Fibroblast of skin of left biceps (primary cell): ENCODE data around the gene TTC34.

Experiments used
- DNase-seq, 2 experiments: peaks; one replicate each; pipeline ENCODE4 v3.0.0-alpha.2; 2013; ENCODE audit warnings: low read depth in 2 of 2

The TTC34 gene

DNA sequence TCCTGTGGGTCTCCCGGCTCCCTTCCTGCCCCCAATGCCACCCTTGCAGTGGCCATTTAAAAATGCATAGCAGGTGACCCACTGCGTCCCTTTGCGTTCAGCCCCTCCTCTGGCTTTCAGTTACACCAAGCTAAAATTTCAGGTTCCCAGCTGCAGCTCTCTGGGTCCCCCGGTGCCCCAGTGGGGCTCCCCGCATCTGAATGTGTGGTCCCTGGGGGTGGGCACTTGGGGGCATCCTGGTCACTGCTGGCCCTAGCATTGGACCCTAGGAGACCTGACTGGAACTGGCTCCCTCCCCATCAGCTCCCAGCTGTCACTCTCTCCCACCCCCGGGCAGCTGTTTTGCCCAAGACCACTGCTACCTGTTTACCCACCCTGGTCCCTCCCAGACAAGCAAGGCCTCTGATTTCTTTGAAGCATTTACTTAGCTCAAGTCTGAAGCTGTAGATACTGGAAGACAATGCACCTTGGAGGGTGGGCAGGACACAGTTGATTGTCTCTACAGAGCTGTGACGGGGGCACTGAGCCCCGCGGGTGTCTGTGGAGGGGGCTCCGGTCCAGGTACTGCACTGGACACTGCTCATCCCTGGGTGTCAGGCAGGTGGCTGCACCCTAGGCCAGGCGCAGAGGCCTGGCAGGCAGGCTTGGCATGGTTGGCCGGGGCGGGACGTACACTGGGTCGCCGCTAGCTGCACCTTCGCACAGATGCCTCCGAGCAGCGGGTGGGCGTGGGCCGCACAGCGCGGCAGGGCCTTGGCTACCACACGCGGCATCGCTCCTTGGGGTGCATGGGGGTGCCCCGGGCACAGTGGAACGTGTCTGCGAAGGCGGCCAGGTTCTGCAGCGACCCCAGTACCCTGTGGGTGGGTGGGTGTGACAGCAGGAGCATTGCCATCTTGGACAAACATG is 211.0 kb downstream of the TTC34 start:
- DNase-seq = no peak

DNA sequence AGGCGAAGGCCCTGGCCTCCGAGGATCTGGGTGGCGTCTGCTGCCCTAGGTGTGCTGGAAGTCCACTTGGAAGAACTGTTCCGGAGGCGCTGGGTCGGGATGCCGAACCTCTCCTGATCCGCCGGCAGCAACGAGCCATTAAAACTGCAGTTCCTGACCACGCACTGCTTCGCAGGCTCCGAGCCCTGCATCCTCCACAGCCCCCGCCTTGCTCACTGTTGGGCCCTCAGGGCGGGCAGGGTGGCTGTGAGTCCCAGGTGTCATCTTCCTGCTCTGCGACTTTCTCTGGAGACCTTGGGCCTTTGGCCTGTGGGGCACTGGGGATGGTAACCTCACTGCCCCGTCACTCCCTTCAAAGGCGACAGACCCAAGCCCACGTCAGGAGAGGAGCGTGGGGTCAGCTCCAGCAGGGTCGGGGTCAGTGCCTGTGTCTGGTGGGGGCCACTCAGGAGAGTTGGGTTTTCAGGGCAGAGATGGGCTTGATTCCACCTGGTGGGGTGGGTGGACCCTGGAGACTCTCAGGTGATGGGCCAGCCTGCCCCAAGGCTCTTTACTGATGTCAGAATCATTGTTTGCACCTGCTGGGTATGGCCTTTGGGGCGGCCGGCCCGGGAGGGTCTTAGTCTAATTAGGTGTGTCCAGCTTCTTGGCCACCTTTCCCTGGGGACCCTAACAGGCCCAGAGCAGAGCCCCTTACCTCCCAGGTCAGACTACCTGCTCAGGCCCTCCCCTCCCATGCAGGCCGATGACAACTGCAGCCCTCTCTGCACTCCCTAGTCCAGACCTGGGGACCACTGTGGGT is 211.9 kb downstream of the TTC34 start:
- no peak for DNase-seq

DNA sequence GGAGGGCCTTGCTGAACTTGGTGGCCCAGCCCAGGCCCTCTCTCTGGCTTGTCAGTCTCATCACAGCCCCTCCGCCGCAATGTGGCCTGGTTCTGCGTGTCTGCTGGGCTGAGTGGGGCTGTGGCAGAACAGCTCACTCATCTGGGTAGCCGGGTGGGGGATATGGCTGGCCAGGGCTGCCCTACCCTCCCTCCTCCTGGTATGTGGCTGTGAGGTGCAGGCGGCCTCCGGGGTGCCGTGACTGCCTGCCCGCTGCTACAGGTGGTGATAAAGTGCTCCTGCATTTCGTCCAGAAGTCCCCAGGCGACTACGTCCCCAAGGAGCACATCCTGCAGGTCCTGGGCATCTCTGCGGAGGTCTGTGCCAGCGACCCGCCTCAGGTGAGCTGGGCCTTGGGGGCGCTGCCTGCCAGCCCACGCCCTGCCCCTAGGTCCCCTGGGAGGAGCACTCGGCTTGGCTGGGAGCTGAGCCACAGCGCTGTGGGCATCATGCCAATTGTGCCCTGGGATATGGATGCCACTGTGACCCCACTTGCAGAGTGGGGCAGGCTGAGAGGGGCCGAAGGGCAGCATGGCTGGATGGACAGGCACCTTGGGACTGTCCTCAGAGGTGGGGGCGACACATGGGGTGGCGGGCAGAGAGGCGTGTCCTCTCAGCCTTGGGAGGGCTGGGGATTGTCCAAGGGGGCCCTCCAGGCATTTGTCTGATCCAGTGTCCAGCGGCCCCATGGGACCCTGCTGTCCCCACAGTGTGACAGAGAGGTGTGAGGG is 212.6 kb downstream of the TTC34 start:
- no peak for DNase-seq

- DNase-seq = no peak
Observed at GRCh38 chr1:2587860-2588571, 213.5 kb downstream of the TTC34 start.

DNA sequence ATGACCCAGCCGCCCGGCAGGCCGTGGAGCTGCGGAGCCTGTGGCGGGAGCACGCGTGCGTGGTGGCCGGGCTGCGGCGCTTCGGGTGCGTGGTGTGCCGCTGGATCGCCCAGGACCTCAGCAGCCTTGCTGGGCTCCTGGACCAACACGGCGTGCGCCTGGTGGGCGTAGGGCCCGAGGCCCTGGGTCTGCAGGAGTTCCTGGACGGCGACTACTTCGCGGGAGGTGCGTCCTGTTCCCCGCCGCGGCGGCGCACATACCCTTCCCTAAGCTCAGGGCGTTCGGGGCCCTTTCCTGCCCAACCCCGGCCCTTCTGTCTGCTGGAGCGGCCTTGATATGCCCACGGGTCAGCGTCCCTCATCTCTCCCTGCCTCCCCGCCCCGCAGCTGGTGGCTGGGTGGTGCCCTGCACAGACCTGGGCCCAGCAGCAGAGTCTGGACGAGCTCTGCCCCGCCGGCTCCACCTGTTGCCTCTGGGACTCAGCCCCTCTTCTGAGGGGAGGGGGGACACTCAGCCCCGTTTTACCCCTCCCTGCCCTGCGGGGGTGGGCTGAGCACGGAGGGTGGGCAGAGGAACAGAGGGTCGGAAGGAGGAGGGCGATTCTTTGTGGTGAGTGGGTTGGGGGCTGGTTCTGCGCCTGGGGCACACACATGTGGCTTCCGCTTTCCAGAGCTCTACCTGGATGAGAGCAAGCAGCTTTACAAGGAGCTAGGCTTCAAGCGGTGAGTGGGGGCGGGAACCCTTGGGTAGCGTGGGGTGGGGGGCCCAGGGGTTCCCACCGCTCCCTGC is 214.2 kb downstream of the TTC34 start:
- no peak for DNase-seq

DNA sequence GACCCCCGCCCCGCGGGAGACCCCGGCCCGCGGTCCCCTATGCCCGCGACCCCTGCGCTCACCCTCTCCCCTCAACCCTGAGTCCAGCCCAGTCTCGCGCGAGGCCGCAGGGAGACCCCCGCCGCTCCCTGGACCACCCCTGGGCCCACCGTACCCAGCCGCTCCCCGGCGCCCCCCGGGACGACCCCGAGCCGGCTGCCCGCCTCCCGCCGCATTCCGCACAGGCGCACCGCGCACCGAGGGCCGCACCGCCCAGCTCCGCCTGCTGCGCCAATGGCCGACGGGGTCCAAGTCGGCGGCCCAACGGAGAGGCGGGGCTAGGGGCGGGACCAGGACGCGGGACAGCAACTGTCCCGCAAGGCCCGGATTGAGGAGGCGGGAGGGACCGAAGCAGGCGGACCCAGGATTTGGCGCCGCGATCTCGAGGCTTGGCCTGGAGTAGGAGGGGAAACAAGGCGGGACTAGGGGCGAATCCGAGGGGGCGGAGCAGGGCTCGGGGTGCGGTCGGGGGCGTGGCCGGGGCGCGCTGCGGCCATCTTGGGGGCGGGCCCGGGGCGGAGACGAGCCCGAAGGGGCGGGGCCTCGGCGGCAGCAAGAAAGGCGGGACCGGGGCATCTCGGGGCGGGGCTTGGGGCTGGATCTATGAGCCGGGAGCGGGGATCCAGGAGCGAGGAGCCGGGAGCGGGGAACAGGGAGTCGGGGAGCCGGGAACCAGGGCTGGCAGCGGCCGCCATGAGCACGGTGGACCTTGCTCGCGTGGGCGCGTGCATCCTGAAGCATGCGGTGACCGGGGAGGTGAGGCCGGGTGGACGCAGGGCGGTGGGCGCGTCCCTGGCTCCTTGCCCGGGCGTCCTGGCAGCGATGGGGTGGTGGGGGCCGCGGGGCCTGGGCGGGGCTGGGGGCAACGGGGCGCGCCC is 215.1 kb downstream of the TTC34 start, which contains the start of gene PRXL2B:
TSS of gene PRXL2B (plus strand) at position 624 of the 917 bp plus-strand sequence. CDS start at position 733, 109 bp downstream.
- peak; percentile 97 to 98 for DNase-seq
